ENCODE data around the gene ERBB2. TPM values are rescaled to one million over a fixed set of nuclear protein-coding genes. Genes with fewer than 3 reads are reported as not detected.

The ERBB2 gene
- total RNA-seq, 2 donors from 2014 or later: 110 to 133 TPM

GRCh38 chr17:39735882-39736281, 36.0 kb downstream of the ERBB2 start:
- WGBS, 2 experiments (ENCODE audit: insufficient coverage in 1 of 2, insufficient read length in 1 of 2): 78 to 80% methylated on average over 2 of the region's 2 CpGs
- Histone ChIP-seq H3K27me3 (ENCODE audit: control insufficient read depth, insufficient read depth, low read length, poor library complexity, severe bottlenecking) (no peaks in the 10 kb centered on the region), H3K4me1 (ENCODE audit: control insufficient read depth, insufficient read depth, low read length) (peaks cover 5% of the 10 kb centered on the region), H3K9me3 (ENCODE audit: control insufficient read depth, low read length) (no peaks in the 10 kb centered on the region), H3K36me3 (ENCODE audit: control insufficient read depth, insufficient read depth, low read length) (no peaks in the 10 kb centered on the region), H3K9ac (ENCODE audit: extremely low read depth, low read length, poor library complexity, severe bottlenecking) (no peak overlapping the region), H3K27ac (ENCODE audit: low read depth, low read length) (no peak overlapping the region), H3K4me3 (ENCODE audit: low read length) (no peak overlapping the region)
- Mint-ChIP-seq H3K4me3 (no peak overlapping the region), H3K9me3 (no peaks in the 10 kb centered on the region), H3K27me3 (ENCODE audit: insufficient read depth) (no peaks in the 10 kb centered on the region), H3K27ac (no peak overlapping the region), H3K4me1 (peaks cover 21% of the 10 kb centered on the region), H3K36me3 (ENCODE audit: low read depth) (no peaks in the 10 kb centered on the region)
- TF ChIP-seq CTCF (conservative IDR thresholded peaks at IDR 0.05): no peak
- no peak for DNase-seq

GRCh38 chr17:39736319-39737165, 36.7 kb downstream of the ERBB2 start:
- peak overlapping the region; percentile 88 for H3K4me3 Mint-ChIP-seq

GRCh38 chr17:39737206-39737759, 37.4 kb downstream of the ERBB2 start:
- Histone ChIP-seq H3K36me3 (ENCODE audit: control insufficient read depth, insufficient read depth, low read length) (no peaks in the 10 kb centered on the region), H3K27ac (ENCODE audit: low read depth, low read length) (no peak overlapping the region), H3K4me3 (ENCODE audit: low read length) (peak overlapping the region; percentile 87), H3K27me3 (ENCODE audit: control insufficient read depth, insufficient read depth, low read length, poor library complexity, severe bottlenecking) (no peaks in the 10 kb centered on the region), H3K9me3 (ENCODE audit: control insufficient read depth, low read length) (no peaks in the 10 kb centered on the region), H3K4me1 (ENCODE audit: control insufficient read depth, insufficient read depth, low read length) (peaks cover 5% of the 10 kb centered on the region), H3K9ac (ENCODE audit: extremely low read depth, low read length, poor library complexity, severe bottlenecking) (no peak overlapping the region)
- no peaks in the 10 kb centered on the region for H3K36me3 Mint-ChIP-seq (ENCODE audit: low read depth)
- WGBS, 2 experiments (ENCODE audit: insufficient coverage in 1 of 2, insufficient read length in 1 of 2): 67% methylated on average over 6 to 13 of the region's 13 CpGs
- no peak for TF ChIP-seq CTCF (conservative IDR thresholded peaks at IDR 0.05)
- H3K9me3 Mint-ChIP-seq: no peaks in the 10 kb centered on the region
- DNase-seq: no peak
- peak overlapping the region; percentile 88 for H3K4me3 Mint-ChIP-seq
- peaks cover 28% of the 10 kb centered on the region for H3K4me1 Mint-ChIP-seq
- peak overlapping the region; percentile 90 for H3K27ac Mint-ChIP-seq
- no peaks in the 10 kb centered on the region for H3K27me3 Mint-ChIP-seq (ENCODE audit: insufficient read depth)

More at GRCh38 chr17:39736319-39737165, 36.7 kb downstream of the ERBB2 start:
- Histone ChIP-seq H3K27ac (ENCODE audit: low read depth, low read length) (no peak overlapping the region), H3K36me3 (ENCODE audit: control insufficient read depth, insufficient read depth, low read length) (no peaks in the 10 kb centered on the region), H3K9ac (ENCODE audit: extremely low read depth, low read length, poor library complexity, severe bottlenecking) (no peak overlapping the region), H3K4me1 (ENCODE audit: control insufficient read depth, insufficient read depth, low read length) (peaks cover 5% of the 10 kb centered on the region), H3K9me3 (ENCODE audit: control insufficient read depth, low read length) (no peaks in the 10 kb centered on the region), H3K27me3 (ENCODE audit: control insufficient read depth, insufficient read depth, low read length, poor library complexity, severe bottlenecking) (no peaks in the 10 kb centered on the region), H3K4me3 (ENCODE audit: low read length) (no peak overlapping the region)
- Mint-ChIP-seq H3K27ac (no peak overlapping the region), H3K4me1 (peaks cover 27% of the 10 kb centered on the region), H3K27me3 (ENCODE audit: insufficient read depth) (no peaks in the 10 kb centered on the region), H3K36me3 (ENCODE audit: low read depth) (no peaks in the 10 kb centered on the region), H3K9me3 (no peaks in the 10 kb centered on the region)
- no peak for DNase-seq
- WGBS, 2 experiments (ENCODE audit: insufficient coverage in 1 of 2, insufficient read length in 1 of 2): 85% methylated on average over 8 to 10 of the region's 10 CpGs
- no peak for TF ChIP-seq CTCF (conservative IDR thresholded peaks at IDR 0.05)
